SK-N-SH treated with all-trans-retinoic acid at 6 μM for 48 hours (cell line): Measurements from ENCODE around the gene RBM45.
A peak's percentile ranks its signal among the peaks of the same experiment; 100 is the strongest.

Experiments used
- ATAC-seq: fragments of 200-7000 bp; cut with Tn5 transposase; 3 replicates; pipeline ENCODE4 v1.9.1; 2020; ENCODE audit warnings: mild to moderate bottlenecking, moderate library complexity
- ARNTL ChIP-seq: fragments of 450-650 bp; formaldehyde crosslinking; IDR thresholded peaks from 2 replicates; pipeline ENCODE4 v1.5.0; 2020; ENCODE audit warnings: low read depth, mild to moderate bottlenecking, moderate library complexity, borderline replicate concordance
- BACH2 ChIP-seq: fragments of 250-450 bp; sonication (Bioruptor Pico); IDR thresholded peaks from 2 replicates; pipeline ENCODE4 v1.9.0; 2021; ENCODE audit warnings: mild to moderate bottlenecking, borderline replicate concordance
- CSDC2 ChIP-seq: fragments of 250-450 bp; sonication (Bioruptor Pico); IDR thresholded peaks from 2 replicates; pipeline ENCODE4 v1.5.0; 2020; ENCODE audit warnings: mild to moderate bottlenecking, moderate library complexity
- ESRRG ChIP-seq: fragments of 250-450 bp; sonication (Bioruptor Pico); IDR thresholded peaks from 2 replicates; pipeline ENCODE4 v1.6.1; 2021; ENCODE audit warnings: mild to moderate bottlenecking
- GLIS3 ChIP-seq: fragments of 250-450 bp; sonication (Bioruptor Pico); IDR thresholded peaks from 2 replicates; pipeline ENCODE4 v1.5.0; 2020; ENCODE audit warnings: mild to moderate bottlenecking, moderate library complexity
- ISL1 ChIP-seq: fragments of 250-450 bp; sonication (Bioruptor Pico); IDR thresholded peaks from 2 replicates; pipeline ENCODE4 v2.1.2; 2022; ENCODE audit warnings: mild to moderate bottlenecking, moderate library complexity
- OSR1 ChIP-seq: fragments of 250-450 bp; sonication (Bioruptor Pico); IDR thresholded peaks from 2 replicates; pipeline ENCODE4 v1.8.0; 2022; ENCODE audit warnings: moderate library complexity, mild to moderate bottlenecking, inconsistent platforms
- PPARA ChIP-seq: fragments of 250-450 bp; sonication (Bioruptor Pico); IDR thresholded peaks from 2 replicates; pipeline ENCODE4 v1.5.0; 2020; ENCODE audit warnings: mild to moderate bottlenecking, borderline replicate concordance
- RARB ChIP-seq: fragments of 250-450 bp; sonication (Bioruptor Pico); IDR thresholded peaks from 2 replicates; pipeline ENCODE4 v1.8.0; 2021; ENCODE audit warnings: mild to moderate bottlenecking, moderate library complexity
- SNAI2 ChIP-seq: fragments of 250-450 bp; sonication (Bioruptor Pico); IDR thresholded peaks from 2 replicates; pipeline ENCODE4 v1.5.0; 2020; ENCODE audit warnings: mild to moderate bottlenecking, moderate library complexity
- TCF4 ChIP-seq: fragments of 250-450 bp; sonication (Bioruptor Pico); IDR thresholded peaks from 2 replicates; pipeline ENCODE4 v1.8.0; 2021; ENCODE audit warnings: mild to moderate bottlenecking, moderate library complexity, borderline replicate concordance
- ZC3H10 ChIP-seq: fragments of 250-450 bp; sonication (Bioruptor Pico); IDR thresholded peaks from 2 replicates; pipeline ENCODE4 v1.5.1; 2021; ENCODE audit warnings: mild to moderate bottlenecking, moderate library complexity
- ZFP3 ChIP-seq: fragments of 250-450 bp; sonication (Bioruptor Pico); IDR thresholded peaks from 2 replicates; pipeline ENCODE4 v1.5.0; 2020; ENCODE audit warnings: mild to moderate bottlenecking, moderate library complexity
- ZFP30 ChIP-seq: fragments of 450-650 bp; formaldehyde crosslinking; IDR thresholded peaks from 2 replicates; pipeline ENCODE4 v1.5.0; 2022; ENCODE audit warnings: mild to moderate bottlenecking, moderate library complexity
- ZNF565 ChIP-seq: fragments of 450-650 bp; formaldehyde crosslinking; conservative IDR thresholded peaks from 2 replicates; pipeline ENCODE4 v1.5.0; 2020; ENCODE audit warnings: low read depth, mild to moderate bottlenecking, moderate library complexity
- ZNF8 ChIP-seq: fragments of 450-650 bp; formaldehyde crosslinking; IDR thresholded peaks from 2 replicates; pipeline ENCODE4 v1.5.0; 2020; ENCODE audit warnings: mild to moderate bottlenecking, moderate library complexity
- TF ChIP-seq, protein P1 (sequence below): fragments of 250-450 bp; sonication (Bioruptor Pico); IDR thresholded peaks from 2 replicates; pipeline ENCODE4 v1.5.0; 2020; ENCODE audit warnings: mild to moderate bottlenecking, moderate library complexity
- TF ChIP-seq, protein P2 (sequence below): fragments of 250-450 bp; sonication (Bioruptor Pico); IDR thresholded peaks from 2 replicates; pipeline ENCODE4 v1.8.0; 2021; ENCODE audit warnings: low read depth, mild to moderate bottlenecking, moderate library complexity, borderline replicate concordance
- TF ChIP-seq, protein P3 (sequence below): fragments of 250-450 bp; sonication (Bioruptor Pico); IDR thresholded peaks from 2 replicates; pipeline ENCODE4 v1.5.1; 2021; ENCODE audit warnings: mild to moderate bottlenecking, moderate library complexity
- TF ChIP-seq, protein P4 (sequence below): fragments of 250-450 bp; sonication (Bioruptor Pico); IDR thresholded peaks from 2 replicates; pipeline ENCODE4 v1.8.0; 2020; ENCODE audit warnings: mild to moderate bottlenecking, moderate library complexity, borderline replicate concordance

Gene RBM45, protein sequence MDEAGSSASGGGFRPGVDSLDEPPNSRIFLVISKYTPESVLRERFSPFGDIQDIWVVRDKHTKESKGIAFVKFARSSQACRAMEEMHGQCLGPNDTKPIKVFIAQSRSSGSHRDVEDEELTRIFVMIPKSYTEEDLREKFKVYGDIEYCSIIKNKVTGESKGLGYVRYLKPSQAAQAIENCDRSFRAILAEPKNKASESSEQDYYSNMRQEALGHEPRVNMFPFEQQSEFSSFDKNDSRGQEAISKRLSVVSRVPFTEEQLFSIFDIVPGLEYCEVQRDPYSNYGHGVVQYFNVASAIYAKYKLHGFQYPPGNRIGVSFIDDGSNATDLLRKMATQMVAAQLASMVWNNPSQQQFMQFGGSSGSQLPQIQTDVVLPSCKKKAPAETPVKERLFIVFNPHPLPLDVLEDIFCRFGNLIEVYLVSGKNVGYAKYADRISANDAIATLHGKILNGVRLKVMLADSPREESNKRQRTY

DNA sequence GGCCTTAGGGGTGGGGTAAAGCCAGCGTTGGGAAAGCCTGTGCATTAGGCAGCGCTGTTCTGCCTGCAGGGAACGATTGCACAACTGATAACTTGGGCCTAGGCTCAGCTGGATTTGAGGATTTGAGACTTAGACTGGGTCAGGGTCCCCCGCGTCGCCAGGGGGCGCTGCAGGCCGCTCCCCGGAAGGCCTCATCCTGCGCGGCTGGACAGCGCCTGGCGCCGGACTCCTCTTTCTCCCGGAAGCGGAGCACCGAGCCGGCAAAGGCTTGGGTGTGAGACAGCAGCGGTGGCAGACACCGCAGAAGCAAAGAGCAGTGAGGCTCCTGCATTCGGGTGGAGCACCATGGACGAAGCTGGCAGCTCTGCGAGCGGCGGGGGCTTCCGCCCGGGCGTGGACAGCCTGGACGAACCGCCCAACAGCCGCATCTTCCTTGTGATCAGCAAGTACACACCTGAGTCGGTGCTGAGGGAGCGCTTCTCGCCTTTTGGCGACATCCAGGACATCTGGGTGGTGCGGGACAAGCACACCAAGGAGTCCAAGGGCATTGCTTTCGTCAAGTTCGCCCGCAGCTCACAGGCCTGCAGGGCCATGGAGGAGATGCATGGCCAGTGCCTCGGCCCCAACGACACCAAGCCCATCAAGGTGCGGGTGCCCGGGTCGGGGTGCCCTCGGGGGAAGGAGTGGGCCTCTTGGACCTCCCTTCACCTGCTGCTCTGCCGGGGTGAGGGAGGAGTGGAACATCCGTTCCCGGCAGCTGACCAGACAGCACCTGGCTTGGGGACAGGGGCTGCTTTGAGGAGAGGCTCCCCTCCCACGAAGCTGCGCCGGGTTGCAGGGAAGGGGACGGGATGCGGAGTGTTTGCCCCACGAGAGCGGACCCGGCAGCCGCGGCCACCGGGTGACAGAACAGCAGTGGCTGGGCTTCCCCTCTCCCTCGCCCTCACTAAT, at the start of gene RBM45:
TSS of gene RBM45 (plus strand) at position 236 of the 951 bp plus-strand sequence. CDS start at position 346, 110 bp downstream.
- peak; percentile 99 for ATAC-seq
- TF ChIP-seq ISL1 (CRISPR knock-in tag) (no peak), RARB (CRISPR knock-in tag) (no peak), TCF4 (CRISPR knock-in tag) (peak; percentile 53; the same call in 1 of the 2 replicates), BACH2 (CRISPR knock-in tag) (no peak), OSR1 (CRISPR knock-in tag) (no peak), ZNF565 (CRISPR knock-in tag) (no peak), ARNTL (CRISPR knock-in tag) (no peak)
- TF ChIP-seq, protein P1, sequence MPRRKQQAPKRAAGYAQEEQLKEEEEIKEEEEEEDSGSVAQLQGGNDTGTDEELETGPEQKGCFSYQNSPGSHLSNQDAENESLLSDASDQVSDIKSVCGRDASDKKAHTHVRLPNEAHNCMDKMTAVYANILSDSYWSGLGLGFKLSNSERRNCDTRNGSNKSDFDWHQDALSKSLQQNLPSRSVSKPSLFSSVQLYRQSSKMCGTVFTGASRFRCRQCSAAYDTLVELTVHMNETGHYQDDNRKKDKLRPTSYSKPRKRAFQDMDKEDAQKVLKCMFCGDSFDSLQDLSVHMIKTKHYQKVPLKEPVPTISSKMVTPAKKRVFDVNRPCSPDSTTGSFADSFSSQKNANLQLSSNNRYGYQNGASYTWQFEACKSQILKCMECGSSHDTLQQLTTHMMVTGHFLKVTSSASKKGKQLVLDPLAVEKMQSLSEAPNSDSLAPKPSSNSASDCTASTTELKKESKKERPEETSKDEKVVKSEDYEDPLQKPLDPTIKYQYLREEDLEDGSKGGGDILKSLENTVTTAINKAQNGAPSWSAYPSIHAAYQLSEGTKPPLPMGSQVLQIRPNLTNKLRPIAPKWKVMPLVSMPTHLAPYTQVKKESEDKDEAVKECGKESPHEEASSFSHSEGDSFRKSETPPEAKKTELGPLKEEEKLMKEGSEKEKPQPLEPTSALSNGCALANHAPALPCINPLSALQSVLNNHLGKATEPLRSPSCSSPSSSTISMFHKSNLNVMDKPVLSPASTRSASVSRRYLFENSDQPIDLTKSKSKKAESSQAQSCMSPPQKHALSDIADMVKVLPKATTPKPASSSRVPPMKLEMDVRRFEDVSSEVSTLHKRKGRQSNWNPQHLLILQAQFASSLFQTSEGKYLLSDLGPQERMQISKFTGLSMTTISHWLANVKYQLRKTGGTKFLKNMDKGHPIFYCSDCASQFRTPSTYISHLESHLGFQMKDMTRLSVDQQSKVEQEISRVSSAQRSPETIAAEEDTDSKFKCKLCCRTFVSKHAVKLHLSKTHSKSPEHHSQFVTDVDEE (CRISPR knock-in tag), result peak; percentile 58; the same call in 1 of the 2 replicates
- TF ChIP-seq, protein P2, sequence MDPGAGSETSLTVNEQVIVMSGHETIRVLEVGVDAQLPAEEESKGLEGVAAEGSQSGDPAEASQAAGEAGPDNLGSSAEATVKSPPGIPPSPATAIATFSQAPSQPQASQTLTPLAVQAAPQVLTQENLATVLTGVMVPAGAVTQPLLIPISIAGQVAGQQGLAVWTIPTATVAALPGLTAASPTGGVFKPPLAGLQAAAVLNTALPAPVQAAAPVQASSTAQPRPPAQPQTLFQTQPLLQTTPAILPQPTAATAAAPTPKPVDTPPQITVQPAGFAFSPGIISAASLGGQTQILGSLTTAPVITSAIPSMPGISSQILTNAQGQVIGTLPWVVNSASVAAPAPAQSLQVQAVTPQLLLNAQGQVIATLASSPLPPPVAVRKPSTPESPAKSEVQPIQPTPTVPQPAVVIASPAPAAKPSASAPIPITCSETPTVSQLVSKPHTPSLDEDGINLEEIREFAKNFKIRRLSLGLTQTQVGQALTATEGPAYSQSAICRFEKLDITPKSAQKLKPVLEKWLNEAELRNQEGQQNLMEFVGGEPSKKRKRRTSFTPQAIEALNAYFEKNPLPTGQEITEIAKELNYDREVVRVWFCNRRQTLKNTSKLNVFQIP, result no peak

DNA sequence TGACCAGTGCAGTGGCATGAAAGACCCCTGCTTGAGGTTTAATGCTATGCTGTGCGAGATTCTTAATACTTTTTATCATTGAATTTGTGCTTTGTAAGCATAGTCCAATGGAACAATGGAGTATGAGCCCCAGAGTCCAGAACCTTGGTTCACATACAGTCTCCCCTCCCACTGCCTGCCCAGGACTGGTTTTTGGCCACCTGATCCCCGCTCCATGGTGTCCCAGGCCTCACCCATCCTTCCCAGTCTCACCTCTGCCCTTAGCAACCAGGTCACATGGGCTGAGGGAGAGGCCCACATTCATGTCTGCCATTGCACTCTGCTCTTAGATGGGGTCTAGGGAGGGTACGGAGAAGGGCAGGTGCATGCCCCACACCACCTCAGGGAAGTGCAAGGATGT, 45.9 kb upstream of the RBM45 start:
- ATAC-seq, result no peak
- TF ChIP-seq SNAI2 (no peak), ZC3H10 (no peak), OSR1 (CRISPR knock-in tag) (no peak), ZFP30 (CRISPR knock-in tag) (no peak), ZNF8 (CRISPR knock-in tag) (no peak), BACH2 (CRISPR knock-in tag) (no peak), ESRRG (CRISPR knock-in tag) (no peak)
- TF ChIP-seq, protein P3, sequence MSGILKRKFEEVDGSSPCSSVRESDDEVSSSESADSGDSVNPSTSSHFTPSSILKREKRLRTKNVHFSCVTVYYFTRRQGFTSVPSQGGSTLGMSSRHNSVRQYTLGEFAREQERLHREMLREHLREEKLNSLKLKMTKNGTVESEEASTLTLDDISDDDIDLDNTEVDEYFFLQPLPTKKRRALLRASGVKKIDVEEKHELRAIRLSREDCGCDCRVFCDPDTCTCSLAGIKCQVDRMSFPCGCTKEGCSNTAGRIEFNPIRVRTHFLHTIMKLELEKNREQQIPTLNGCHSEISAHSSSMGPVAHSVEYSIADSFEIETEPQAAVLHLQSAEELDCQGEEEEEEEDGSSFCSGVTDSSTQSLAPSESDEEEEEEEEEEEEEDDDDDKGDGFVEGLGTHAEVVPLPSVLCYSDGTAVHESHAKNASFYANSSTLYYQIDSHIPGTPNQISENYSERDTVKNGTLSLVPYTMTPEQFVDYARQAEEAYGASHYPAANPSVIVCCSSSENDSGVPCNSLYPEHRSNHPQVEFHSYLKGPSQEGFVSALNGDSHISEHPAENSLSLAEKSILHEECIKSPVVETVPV, result no peak
- TF ChIP-seq, protein P4, sequence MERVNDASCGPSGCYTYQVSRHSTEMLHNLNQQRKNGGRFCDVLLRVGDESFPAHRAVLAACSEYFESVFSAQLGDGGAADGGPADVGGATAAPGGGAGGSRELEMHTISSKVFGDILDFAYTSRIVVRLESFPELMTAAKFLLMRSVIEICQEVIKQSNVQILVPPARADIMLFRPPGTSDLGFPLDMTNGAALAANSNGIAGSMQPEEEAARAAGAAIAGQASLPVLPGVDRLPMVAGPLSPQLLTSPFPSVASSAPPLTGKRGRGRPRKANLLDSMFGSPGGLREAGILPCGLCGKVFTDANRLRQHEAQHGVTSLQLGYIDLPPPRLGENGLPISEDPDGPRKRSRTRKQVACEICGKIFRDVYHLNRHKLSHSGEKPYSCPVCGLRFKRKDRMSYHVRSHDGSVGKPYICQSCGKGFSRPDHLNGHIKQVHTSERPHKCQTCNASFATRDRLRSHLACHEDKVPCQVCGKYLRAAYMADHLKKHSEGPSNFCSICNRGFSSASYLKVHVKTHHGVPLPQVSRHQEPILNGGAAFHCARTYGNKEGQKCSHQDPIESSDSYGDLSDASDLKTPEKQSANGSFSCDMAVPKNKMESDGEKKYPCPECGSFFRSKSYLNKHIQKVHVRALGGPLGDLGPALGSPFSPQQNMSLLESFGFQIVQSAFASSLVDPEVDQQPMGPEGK (CRISPR knock-in tag), result no peak

DNA sequence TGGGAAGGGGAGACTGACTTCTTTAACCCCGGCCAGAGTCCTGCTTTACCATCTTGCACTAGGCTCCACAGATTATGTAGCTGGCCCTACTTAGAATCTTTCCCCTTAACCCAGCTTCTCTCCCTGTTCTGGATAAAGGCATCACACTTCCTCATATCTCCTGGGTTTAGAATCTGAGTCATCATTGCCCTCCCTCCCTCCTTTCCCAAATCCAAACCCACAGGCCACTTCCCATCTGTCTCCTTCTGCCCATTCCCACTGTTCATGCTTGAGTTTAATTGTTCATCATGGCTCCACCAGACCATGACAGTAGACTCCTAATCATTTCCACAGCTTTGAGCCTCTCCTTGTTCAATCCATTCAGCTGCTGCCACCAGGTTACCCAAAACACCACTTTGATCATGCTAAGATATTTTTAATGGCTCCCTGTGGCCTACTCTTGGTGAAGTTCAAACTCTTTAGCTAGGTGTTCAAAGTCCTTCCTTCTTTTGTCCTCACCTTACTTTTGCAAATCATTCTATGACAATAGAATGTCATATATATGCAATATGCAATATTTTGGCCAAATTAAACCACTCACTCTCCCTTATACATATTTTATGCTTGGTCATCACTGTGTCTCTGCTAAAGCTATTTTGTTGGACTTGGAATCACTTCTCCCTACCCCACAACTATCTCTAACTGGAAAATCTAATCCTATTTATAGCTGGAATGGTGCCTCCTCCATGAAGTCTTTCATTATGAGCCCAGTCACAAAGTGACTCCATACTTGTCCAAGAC, 45.2 kb upstream of the RBM45 start:
- TF ChIP-seq ZFP3 (CRISPR knock-in tag) (no peak), PPARA (CRISPR knock-in tag) (no peak), ESRRG (CRISPR knock-in tag) (no peak), ZNF565 (CRISPR knock-in tag) (no peak), GLIS3 (CRISPR knock-in tag) (no peak), ZC3H10 (no peak), ISL1 (CRISPR knock-in tag) (no peak), TCF4 (CRISPR knock-in tag) (no peak), CSDC2 (CRISPR knock-in tag) (no peak)
- ATAC-seq, result no peak
